ENCODE measurements around the gene PIH1D1.

DNA sequence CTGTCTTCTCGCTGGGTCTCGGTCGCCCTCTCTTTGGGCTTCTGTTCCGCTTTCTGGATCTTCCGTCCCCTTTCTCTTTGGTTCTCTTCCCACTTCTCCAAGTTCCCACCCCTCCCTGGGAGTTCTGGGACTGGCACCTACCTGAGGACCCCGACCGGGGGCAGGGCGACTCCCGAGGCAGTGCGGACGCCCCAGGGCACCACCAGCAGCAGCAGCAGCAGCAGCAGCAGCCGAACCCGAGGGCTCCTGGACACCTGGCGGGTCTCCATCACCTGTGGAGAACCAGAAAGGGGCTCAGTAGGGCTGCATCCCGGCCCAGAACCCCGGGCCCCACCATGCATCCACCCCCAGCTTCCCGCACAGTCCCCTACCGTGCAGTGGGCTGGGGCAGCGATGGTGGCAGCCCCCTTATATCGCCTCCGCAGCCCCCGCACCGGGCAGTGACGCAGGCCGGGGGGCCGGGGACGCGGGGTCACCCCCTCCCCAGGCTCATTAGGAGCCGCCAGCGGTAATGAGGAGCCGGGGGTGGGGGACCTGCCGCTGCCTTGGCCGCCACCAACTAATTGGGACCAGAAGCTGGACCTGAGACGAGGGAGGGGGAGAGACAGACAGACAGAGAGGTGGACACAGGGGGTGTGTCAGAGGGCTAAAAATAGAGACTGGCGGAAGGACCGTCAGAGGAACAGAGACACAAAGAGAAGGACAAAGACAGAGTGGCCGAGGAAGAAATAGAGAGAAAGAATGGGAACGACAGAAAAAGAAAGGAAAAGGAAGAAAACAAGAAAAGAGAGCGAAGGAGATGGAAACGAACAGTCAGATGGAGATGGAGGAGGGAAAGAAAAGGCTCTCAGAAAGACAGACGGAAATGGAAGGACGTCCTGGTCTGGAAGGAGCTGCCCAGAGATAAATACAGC lies 28.3 kb downstream of the PIH1D1 start, which contains the start of gene PTH2:
- TF ChIP-seq CTCF (IDR thresholded peaks at IDR 0.05; ENCODE audit: poor library complexity, severe bottlenecking) (no peak), EP300 (conservative IDR thresholded peaks at IDR 0.05; ENCODE audit: poor library complexity, severe bottlenecking) (no peak), POLR2AphosphoS5 (IDR thresholded peaks at IDR 0.05) (no peak), TAF1 (IDR thresholded peaks at IDR 0.05; ENCODE audit: low read depth) (no peak)
